ENCODE measurements around the gene MYO15B.

The MYO15B gene

GRCh38 chr17:75604034-75604695 lies 16.6 kb downstream of the MYO15B start:
- DNase-seq = no peak

GRCh38 chr17:75605790-75606189 lies 18.2 kb downstream of the MYO15B start:
- DNase-seq = no peak

DNA sequence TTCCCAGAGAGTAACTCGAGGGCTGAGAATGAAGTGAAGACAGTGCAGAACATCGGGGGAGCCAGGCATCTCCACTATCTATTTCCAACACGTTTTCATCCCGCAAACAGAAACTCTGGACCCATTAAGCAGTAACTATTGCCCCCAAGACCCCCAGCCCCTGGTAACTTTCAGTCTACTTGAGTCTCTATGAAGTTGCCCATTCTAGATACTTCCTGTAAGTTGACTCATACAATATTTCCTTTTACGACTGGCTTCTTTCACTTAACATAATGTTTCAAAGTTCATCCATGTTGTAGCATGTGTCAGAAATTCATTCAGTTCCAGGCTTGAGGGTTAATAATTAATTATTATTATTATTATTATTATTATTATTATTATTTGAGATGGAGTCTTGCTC lies 19.5 kb downstream of the MYO15B start:
- no peak for DNase-seq

GRCh38 chr17:75610103-75610984 lies 22.7 kb downstream of the MYO15B start:
- no peak for DNase-seq

GRCh38 chr17:75611851-75612429 lies 24.3 kb downstream of the MYO15B start:
- no peak for DNase-seq

- DNase-seq = no peak
Observed at GRCh38 chr17:75612906-75613626, 25.5 kb downstream of the MYO15B start.

DNA sequence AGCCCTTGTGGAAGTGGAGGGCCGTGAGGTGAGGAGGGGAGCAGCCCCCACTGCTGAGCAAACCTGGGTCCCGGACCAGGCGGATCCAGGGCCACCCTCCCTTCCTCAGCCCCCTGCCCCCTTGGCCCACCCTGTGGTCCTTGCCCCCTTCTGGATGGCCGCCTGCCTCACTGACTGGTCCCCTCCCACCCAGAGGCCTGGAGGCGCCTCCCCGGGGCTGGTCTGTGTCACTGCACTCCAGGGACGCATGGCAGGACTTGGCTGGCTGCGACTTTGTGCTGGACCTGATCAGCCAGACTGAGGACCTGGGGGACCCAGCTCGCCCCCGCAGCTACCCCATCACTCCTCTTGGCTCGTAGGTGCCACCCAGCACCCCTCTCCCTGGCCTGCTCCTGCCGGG lies 26.4 kb downstream of the MYO15B start:
- peak in 1 of 2 experiments; percentile 13 for DNase-seq

- DNase-seq = no peak
Observed at GRCh38 chr17:75614556-75615270, 27.1 kb downstream of the MYO15B start.

- peak; percentile 16 to 55 for DNase-seq
Observed at GRCh38 chr17:75615301-75615700, 27.7 kb downstream of the MYO15B start.

DNA sequence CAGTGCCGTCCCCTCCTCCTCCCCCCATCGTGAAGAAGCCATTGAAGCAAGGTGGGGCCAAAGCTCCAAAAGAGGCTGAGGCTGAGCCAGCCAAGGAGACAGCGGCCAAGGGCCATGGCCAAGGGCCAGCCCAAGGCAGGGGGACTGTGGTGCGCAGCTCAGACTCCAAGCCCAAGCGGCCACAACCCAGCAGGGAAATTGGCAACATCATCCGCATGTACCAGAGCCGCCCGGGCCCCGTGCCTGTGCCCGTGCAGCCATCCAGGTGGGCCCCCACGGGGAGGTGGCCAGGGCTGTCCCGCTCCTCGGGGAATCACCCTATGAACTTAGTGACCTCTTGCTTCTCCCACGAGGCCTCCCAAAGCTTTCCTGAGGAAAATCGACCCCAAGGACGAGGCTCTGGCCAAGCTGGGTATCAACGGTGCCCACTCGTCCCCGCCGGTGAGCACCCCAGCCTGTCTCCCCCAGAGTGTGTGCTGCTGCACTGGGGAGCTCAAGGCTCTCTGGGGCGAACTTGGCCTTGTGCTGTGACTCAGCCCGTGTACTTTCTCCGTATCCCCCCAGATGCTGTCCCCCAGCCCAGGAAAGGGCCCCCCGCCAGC lies 29.0 kb downstream of the MYO15B start:
- no peak for DNase-seq

DNA sequence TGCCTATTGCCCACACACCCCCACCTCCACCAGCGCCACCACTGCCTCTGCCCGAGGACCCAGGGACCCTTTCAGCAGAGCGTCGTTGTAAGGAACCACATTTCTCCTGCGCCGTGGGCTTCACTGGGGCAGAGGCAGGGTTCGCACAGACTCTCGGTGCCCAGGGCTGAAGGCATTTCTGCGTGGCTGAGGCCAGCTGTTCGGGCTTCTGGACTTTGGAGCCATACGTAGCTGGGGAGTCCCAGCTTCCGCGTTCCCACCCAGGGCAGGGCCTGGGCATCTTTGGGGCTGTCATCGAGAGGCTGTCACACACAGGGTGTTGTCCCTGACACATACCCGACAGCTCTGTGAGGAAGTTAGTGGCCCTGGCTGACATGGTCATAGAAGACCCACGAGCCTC lies 29.6 kb downstream of the MYO15B start:
- DNase-seq = no peak

GRCh38 chr17:75617675-75618074 lies 30.1 kb downstream of the MYO15B start:
- no peak for DNase-seq

DNA sequence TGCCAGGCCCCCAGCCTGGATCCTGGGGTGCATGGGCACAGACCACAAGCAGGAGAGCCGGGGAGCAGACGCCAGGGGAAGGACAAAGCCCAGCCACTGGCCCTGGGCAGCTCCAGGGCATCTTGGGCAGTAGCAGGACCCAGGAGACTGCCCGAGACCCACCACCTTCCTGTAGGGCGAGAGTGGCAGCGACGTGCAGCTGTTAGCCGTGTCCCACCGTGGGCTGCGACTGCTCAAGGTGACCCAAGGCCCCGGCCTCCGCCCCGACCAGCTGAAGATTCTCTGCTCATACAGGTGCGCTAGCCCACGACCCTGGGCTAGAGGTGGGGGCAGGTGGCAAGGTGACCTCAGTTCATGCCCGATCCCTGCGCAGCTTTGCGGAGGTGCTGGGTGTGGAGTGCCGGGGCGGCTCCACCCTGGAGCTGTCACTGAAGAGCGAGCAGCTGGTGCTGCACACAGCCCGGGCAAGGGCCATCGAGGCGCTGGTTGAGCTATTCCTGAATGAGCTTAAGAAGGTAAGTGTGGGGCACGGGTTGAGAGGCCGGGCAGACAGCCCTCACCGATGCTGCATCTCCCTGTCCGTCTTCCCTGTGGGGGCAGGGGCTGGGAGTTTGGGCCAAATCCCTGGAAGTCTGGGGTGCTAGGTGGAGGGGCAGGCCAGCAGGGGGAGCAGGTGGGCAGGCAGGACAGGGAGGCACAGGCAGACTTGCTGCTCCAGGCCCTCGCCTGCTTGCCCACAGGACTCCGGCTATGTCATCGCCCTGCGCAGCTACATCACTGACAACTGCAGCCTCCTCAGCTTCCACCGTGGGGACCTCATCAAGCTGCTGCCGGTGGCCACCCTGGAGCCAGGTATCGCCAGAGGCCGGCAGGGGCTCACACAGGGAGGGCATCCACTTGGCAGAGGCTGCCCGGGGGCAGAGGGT lies 32.2 kb downstream of the MYO15B start:
- DNase-seq = peak; percentile 77 to 85

DNA sequence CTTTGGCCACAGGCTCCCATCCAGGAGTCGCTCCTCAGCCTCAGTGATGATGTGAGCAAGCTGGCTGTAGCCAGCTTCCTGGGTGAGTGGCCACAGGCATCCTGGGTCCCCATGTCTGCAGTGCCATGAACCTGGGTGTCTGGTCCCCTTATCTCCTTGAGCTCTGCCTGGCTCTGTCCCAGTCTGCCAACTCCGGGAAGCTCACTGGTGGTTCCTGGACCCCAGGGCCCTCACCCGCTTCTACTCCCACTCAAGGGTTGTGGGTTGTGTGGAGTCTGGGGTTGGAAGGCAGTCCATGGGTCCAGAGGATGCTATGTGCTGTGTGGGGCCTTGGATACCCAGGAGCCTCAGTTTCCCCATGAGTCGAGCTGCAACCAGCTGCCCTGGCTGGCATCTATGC lies 33.9 kb downstream of the MYO15B start:
- DNase-seq = no peak

DNA sequence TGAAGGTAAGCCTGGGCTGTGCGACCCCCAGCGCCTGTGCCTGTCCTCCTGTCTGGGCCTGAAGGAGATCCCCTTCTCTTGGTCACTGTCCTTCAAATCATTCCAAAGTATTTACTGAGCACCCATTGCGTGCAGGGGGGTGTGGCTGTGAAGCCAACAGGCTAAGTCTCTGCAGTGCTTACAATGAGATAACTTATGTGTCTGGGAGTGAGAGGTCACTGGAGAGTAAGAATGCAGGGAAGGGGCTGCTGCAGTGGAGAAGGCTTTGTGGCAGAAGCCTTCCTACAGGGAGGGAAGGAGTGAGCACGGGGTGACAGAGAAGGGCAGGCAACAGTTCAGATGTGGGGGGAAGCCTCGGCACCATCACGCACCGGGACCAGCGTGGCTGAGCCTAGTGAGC lies 34.5 kb downstream of the MYO15B start:
- no peak for DNase-seq

DNA sequence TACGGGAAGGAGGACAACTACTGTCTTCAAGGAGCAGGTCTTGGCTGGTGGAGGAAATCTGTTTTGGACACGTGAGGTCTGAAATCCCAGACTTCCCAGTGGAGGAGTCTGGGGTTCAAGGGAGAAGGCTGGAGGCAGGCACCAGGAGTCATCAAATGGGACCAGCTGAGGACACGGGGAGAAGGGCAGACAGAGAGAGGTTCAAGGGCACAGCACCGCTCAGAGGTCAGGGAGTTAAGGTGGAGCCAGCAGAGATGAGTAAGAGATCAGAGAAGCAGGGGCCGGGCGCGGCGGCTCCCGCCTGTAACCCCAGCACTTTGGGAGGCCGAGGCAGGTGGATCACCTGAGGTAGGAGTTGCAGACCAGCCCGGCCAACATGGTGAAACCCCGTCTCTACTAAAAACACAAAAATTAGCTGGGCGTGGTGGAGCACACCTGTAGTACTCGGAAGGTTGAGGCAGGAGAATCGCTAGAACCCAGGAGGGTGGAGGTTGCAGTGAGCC lies 35.2 kb downstream of the MYO15B start:
- DNase-seq = no peak

- DNase-seq = no peak
Observed at GRCh38 chr17:75623386-75623785, 35.8 kb downstream of the MYO15B start.

DNA sequence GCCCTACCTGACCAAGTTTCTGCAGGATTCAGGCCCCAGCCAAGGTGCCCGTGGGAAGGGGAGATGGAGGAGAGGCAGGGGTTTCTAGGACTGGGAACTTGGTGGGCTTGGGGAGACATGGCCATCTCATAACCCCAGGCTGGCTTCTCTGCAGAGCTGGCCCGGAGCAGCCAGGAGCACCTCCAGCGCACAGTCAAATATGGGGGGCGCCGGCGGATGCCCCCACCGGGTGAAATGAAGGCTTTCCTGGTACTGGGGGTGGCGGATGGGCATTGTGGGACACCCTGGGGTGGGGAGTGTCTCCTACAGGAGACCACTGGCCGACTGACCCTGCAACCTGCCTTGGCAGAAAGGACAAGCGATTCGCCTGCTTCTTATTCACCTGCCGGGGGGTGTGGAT lies 36.4 kb downstream of the MYO15B start:
- no peak for DNase-seq

- no peak for DNase-seq
Observed at GRCh38 chr17:75624714-75625345, 37.2 kb downstream of the MYO15B start.

GRCh38 chr17:75625813-75626486 lies 38.4 kb downstream of the MYO15B start:
- DNase-seq = peak; percentile 29 to 42

Data from SHP77 (cell line).